H1 (cell line): ENCODE results near the gene PODN. TPM values are rescaled to one million over a fixed set of nuclear protein-coding genes. Genes with fewer than 3 reads are reported as not detected.

ENCODE experiments used
- CTCF ChIA-PET: fragments of 300-600 bp; sonication (Branson Sonifier 250); formaldehyde crosslinking; loops from one replicate; lab custom pipeline; 2021; ENCODE audit not compliant: partially characterized antibody; lab: Charles Lee
- POLR2A ChIA-PET: fragments of 300-600 bp; sonication (Branson Sonifier 250); formaldehyde crosslinking; loops from one replicate; lab custom pipeline; 2021; ENCODE audit warnings: inconsistent platforms; ENCODE audit not compliant: partially characterized antibody; lab: Charles Lee
- DNase-seq, 2 experiments: peaks; one replicate each; pipeline versions ENCODE4 v3.0.0 to v3.0.0-alpha.2; 2010 to 2022; ENCODE audit warnings: low spot score in 2 of 2, low read depth in 1 of 2, mixed read lengths in 1 of 2
- FAIRE-seq: peaks from 2 replicates; lab custom pipeline; 2011; peaks lifted over from hg19 to GRCh38; lab: Jason Lieb, UNC
- H2AFZ ChIP-seq: 2 replicates; pipeline ENCODE4 v1.8.1; 2012; ENCODE audit warnings: low read length, inconsistent platforms
- H2AK5ac ChIP-seq: 2 replicates; pipeline ENCODE4 v1.6.1; 2013; ENCODE audit warnings: low read depth, low read length
- H2BK120ac ChIP-seq: replicated peaks from 2 replicates; pipeline ENCODE3; 2013; ENCODE audit warnings: low read depth, low read length, inconsistent platforms
- H2BK12ac ChIP-seq: 2 replicates; pipeline ENCODE4 v1.6.1; 2013; ENCODE audit warnings: low read depth, low read length
- H2BK15ac ChIP-seq: 2 replicates; pipeline ENCODE4 v1.6.1; 2013; ENCODE audit warnings: low read length
- H2BK20ac ChIP-seq: 2 replicates; pipeline ENCODE4 v1.6.1; 2013; ENCODE audit warnings: low read length
- H2BK5ac ChIP-seq: 2 replicates; pipeline ENCODE4 v1.6.1; 2013; ENCODE audit warnings: low read depth, low read length
- H3K14ac ChIP-seq: 2 replicates; pipeline ENCODE4 v1.6.1; 2013; ENCODE audit warnings: inconsistent platforms; ENCODE audit not compliant: insufficient read length
- H3K18ac ChIP-seq: 2 replicates; pipeline ENCODE4 v1.6.1; 2013; ENCODE audit warnings: low read length; ENCODE audit errors: extremely low read depth
- H3K23ac ChIP-seq: 2 replicates; pipeline ENCODE4 v1.6.1; 2013; ENCODE audit warnings: inconsistent platforms; ENCODE audit not compliant: insufficient read length
- H3K23me2 ChIP-seq: 2 replicates; pipeline ENCODE4 v1.6.1; 2013; ENCODE audit warnings: low read depth, low read length
- H3K27ac ChIP-seq: 2 replicates; pipeline ENCODE4 v1.6.1; 2011; ENCODE audit warnings: low read depth, low read length, inconsistent platforms
- H3K27me3 ChIP-seq, 4 experiments: replicated peaks in 1 of 4; 1 replicate in 1 of 4; 2 replicates in 3 of 4; pipeline versions ENCODE4 v1.6.1 to v1.8.1; 2011 to 2013; ENCODE audit warnings: low read length in 3 of 4, mild to moderate bottlenecking in 3 of 4, inconsistent platforms in 2 of 4, mixed read lengths in 2 of 4, moderate library complexity in 1 of 4; ENCODE audit not compliant: control insufficient read depth in 3 of 4, insufficient read depth in 3 of 4; ENCODE audit errors: extremely low read depth in 1 of 4
- H3K36me3 ChIP-seq, 4 experiments: 2 replicates each; pipeline versions ENCODE4 v1.6.1 to v1.8.1; 2011 to 2013; ENCODE audit warnings: mild to moderate bottlenecking in 4 of 4, low read length in 3 of 4, moderate library complexity in 2 of 4, control low read depth in 1 of 4, inconsistent platforms in 1 of 4; ENCODE audit not compliant: insufficient read depth in 4 of 4, control insufficient read depth in 2 of 4
- H3K4ac ChIP-seq: replicated peaks from 2 replicates; pipeline ENCODE3; 2013; ENCODE audit warnings: low read length, low read depth, mixed read lengths, inconsistent platforms; ENCODE audit not compliant: insufficient read length
- H3K4me1 ChIP-seq, 4 experiments: replicated peaks in 1 of 4; 1 replicate in 1 of 4; 2 replicates in 3 of 4; pipeline versions ENCODE4 v1.6.1 to v1.8.1; 2011 to 2013; ENCODE audit warnings: low read length in 3 of 4, inconsistent platforms in 2 of 4, mixed read lengths in 1 of 4; ENCODE audit not compliant: insufficient read depth in 4 of 4, control insufficient read depth in 3 of 4
- H3K4me2 ChIP-seq, 2 experiments: 2 replicates each; pipeline versions ENCODE4 v1.6.1 to v1.8.1; 2011 to 2013; ENCODE audit warnings: low read depth in 2 of 2, low read length in 2 of 2, control low read depth in 1 of 2, inconsistent platforms in 1 of 2, mild to moderate bottlenecking in 1 of 2; ENCODE audit not compliant: insufficient read depth in 1 of 2
- H3K4me3 ChIP-seq, 4 experiments: fragments of 200-600, 300-600 bp in 1 of 4; sonication (generic), shearing (Covaris generic), sonication (Bioruptor Twin) in 1 of 4; 2 replicates each; pipeline versions ENCODE4 v1.5.1 to v1.8.1; 2011 to 2016; ENCODE audit warnings: low read length in 4 of 4, low read depth in 3 of 4, control low read depth in 2 of 4, inconsistent platforms in 2 of 4, mild to moderate bottlenecking in 2 of 4, mixed read lengths in 1 of 4, moderate library complexity in 1 of 4; ENCODE audit not compliant: insufficient read depth in 2 of 4; ENCODE audit errors: extremely low read depth in 1 of 4
- H3K56ac ChIP-seq: replicated peaks from 2 replicates; pipeline ENCODE3; 2013; ENCODE audit warnings: low read depth, mild to moderate bottlenecking, mixed read lengths, low read length, inconsistent platforms; ENCODE audit not compliant: insufficient read length
- H3K79me1 ChIP-seq: 2 replicates; pipeline ENCODE4 v1.6.1; 2013; ENCODE audit warnings: low read depth, low read length, control low read depth
- H3K79me2 ChIP-seq, 2 experiments: 2 replicates each; pipeline versions ENCODE4 v1.6.1 to v1.8.1; 2012 to 2013; ENCODE audit warnings: low read length in 2 of 2, mild to moderate bottlenecking in 2 of 2, inconsistent platforms in 1 of 2; ENCODE audit not compliant: insufficient read depth in 2 of 2, control insufficient read depth in 1 of 2
- H3K9ac ChIP-seq, 4 experiments: replicated peaks in 1 of 4; 1 replicate in 1 of 4; 2 replicates in 3 of 4; pipeline versions ENCODE4 v1.6.1 to v1.8.1; 2011 to 2013; ENCODE audit warnings: low read depth in 3 of 4, low read length in 3 of 4, control low read depth in 2 of 4, mild to moderate bottlenecking in 2 of 4, moderate library complexity in 2 of 4, inconsistent platforms in 1 of 4; ENCODE audit errors: extremely low read depth in 1 of 4
- H3K9me3 ChIP-seq, 2 experiments: 2 replicates each; pipeline versions ENCODE4 v1.6.1 to v1.8.1; 2012 to 2013; ENCODE audit warnings: mild to moderate bottlenecking in 2 of 2, moderate library complexity in 2 of 2, control low read depth in 1 of 2, inconsistent platforms in 1 of 2, low read depth in 1 of 2, low read length in 1 of 2, mixed read lengths in 1 of 2; ENCODE audit not compliant: insufficient read depth in 2 of 2
- H4K20me1 ChIP-seq, 2 experiments: replicated peaks in 1 of 2; 2 replicates each; pipeline versions ENCODE3 to v1.8.1; 2011 to 2013; ENCODE audit warnings: inconsistent platforms in 2 of 2, low read length in 2 of 2, mild to moderate bottlenecking in 1 of 2; ENCODE audit not compliant: insufficient read depth in 2 of 2, control insufficient read depth in 1 of 2
- H4K5ac ChIP-seq: 2 replicates; pipeline ENCODE4 v1.6.1; 2013; ENCODE audit warnings: low read length, low read depth, mixed read lengths, inconsistent platforms; ENCODE audit not compliant: insufficient read length
- H4K8ac ChIP-seq: 2 replicates; pipeline ENCODE4 v1.8.0; 2013; ENCODE audit warnings: mild to moderate bottlenecking, moderate library complexity, low read length, inconsistent platforms; ENCODE audit not compliant: insufficient read depth; ENCODE audit errors: extremely low read depth
- H4K91ac ChIP-seq: replicated peaks from 2 replicates; pipeline ENCODE3; 2013; ENCODE audit warnings: low read length, mixed read lengths, inconsistent platforms; ENCODE audit not compliant: insufficient read length
- EGR1 ChIP-seq: IDR thresholded peaks from 2 replicates; pipeline ENCODE4 v1.6.1; 2011; ENCODE audit warnings: low read depth, low read length, borderline replicate concordance
- EP300 ChIP-seq, 2 experiments: IDR thresholded peaks; 1 replicate in 1 of 2; 2 replicates in 1 of 2; pipeline ENCODE4 v1.6.1; 2011 to 2012; ENCODE audit warnings: low read depth in 2 of 2, low read length in 2 of 2, mild to moderate bottlenecking in 2 of 2, borderline replicate concordance in 1 of 2, inconsistent platforms in 1 of 2, moderate library complexity in 1 of 2
- FOSL1 ChIP-seq: IDR thresholded peaks from 2 replicates; pipeline ENCODE4 v1.6.1; 2011; ENCODE audit warnings: mild to moderate bottlenecking, low read depth, low read length, moderate library complexity; ENCODE audit not compliant: insufficient read depth
- MAFK ChIP-seq: IDR thresholded peaks from 2 replicates; pipeline ENCODE4 v1.6.1; 2012; ENCODE audit warnings: low read depth, mild to moderate bottlenecking, improper control_type of control experiment, low read length
- POLR2A ChIP-seq, 2 experiments: IDR thresholded peaks; 1 replicate in 1 of 2; 2 replicates in 1 of 2; pipeline ENCODE4 v1.6.1; 2011; ENCODE audit warnings: low read depth in 2 of 2, low read length in 2 of 2, mild to moderate bottlenecking in 2 of 2; ENCODE audit errors: control extremely low read depth in 1 of 2
- POU5F1 ChIP-seq: IDR thresholded peaks from 2 replicates; pipeline ENCODE4 v1.6.1; 2011; ENCODE audit warnings: low read depth, mild to moderate bottlenecking, low read length, moderate library complexity
- RAD21 ChIP-seq, 2 experiments: IDR thresholded peaks in 1 of 2; conservative IDR thresholded peaks in 1 of 2; 2 replicates each; pipeline ENCODE4 v1.6.1; 2011; ENCODE audit warnings: low read depth in 2 of 2, low read length in 2 of 2, improper control_type of control experiment in 1 of 2, inconsistent platforms in 1 of 2, mild to moderate bottlenecking in 1 of 2, moderate library complexity in 1 of 2
- RFX5 ChIP-seq: IDR thresholded peaks from 2 replicates; pipeline ENCODE4 v1.6.1; 2011; ENCODE audit warnings: low read depth, low read length, improper control_type of control experiment, borderline replicate concordance
- RXRA ChIP-seq: IDR thresholded peaks from 2 replicates; pipeline ENCODE4 v1.6.1; 2011; ENCODE audit warnings: low read depth, mild to moderate bottlenecking, low read length, moderate library complexity; ENCODE audit not compliant: insufficient read depth
- WGBS, 2 experiments: shearing (Covaris generic) in 1 of 2; methylation state at CpG; one replicate each; pipeline versions ENCODE4 v1.1.6 to v1.1.7; 2013 to 2015; ENCODE audit warnings: low lambda C conversion rate in 2 of 2, mixed read lengths in 2 of 2, inconsistent platforms in 1 of 2, low coverage in 1 of 2, missing lambda C conversion rate in 1 of 2; ENCODE audit not compliant: insufficient replicate concordance in 2 of 2, insufficient coverage in 1 of 2, insufficient read length in 1 of 2; ENCODE audit errors: extremely low coverage in 1 of 2, missing lambda C conversion rate in 1 of 2; 5-methylcytosine and 5-hydroxymethylcytosine counted together
- polyA plus RNA-seq, 7 experiments: library from polyadenylated mRNA; depleted of rRNA in 3 of 7; stranded (reverse) in 5 of 7; unstranded in 2 of 7; fragments of >200 nt in 5 of 7; fragments of 200-250 nt in 2 of 7; gene quantifications; 1 replicate in 5 of 7; 2 replicates in 1 of 7; 4 replicates in 1 of 7; pipeline versions ENCODE4 v1.2.1 to v1.2.3, GENCODE V29; 2011 to 2013; ENCODE audit warnings: missing spikeins in 2 of 7, mixed read lengths in 2 of 7
- total RNA-seq: library from RNA; stranded (reverse); fragmentation: NEBNext Ultra II Directional; extraction: Animal tissue kit (Norgen Biotek cat#: 25700); gene quantifications from 2 replicates; pipeline ENCODE4 v1.2.1, GENCODE V29; 2021
- TF ChIP-seq, protein P1 (sequence below), 3 experiments: IDR thresholded peaks; 1 replicate in 2 of 3; 2 replicates in 1 of 3; pipeline versions ENCODE4 v1.5.1 to v1.6.1; 2011; ENCODE audit warnings: low read length in 3 of 3, mild to moderate bottlenecking in 3 of 3, inconsistent platforms in 2 of 3, low read depth in 1 of 3, moderate library complexity in 1 of 3; ENCODE audit not compliant: insufficient read depth in 1 of 3; ENCODE audit errors: control extremely low read depth in 1 of 3

PODN gene
- total and polyA plus RNA-seq, 2 of the 8 experiments (the other 6 are each of a cell fraction or from before 2014, with no cell fraction given), result 0.11 to 0.17 TPM

DNA sequence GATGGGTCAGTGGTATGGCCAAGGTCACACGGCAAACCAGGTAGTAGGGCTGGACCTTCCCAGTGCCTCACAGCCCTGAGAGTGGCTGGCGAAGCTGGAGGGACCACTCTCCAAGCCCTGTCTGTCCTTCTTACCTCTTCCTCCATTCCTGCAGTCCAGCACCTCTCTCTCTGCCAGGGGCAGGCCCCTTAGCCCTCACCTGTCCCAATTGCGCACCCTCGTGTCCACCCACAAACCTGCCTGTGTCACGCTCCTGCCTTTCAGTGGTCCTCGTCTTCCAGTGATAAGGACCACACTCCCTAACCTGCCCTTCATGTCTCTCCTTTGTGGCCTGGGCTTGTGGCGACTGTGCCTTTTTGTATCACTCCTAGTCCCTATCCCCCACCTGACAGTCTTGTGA, 3.4 kb downstream of the PODN start:
- H2BK120ac ChIP-seq, result no peak overlapping the region
- no peak overlapping the region for H3K9ac ChIP-seq
- H2AFZ ChIP-seq, result no peak overlapping the region
- H3K18ac ChIP-seq, result no peak overlapping the region
- no peak overlapping the region for H2BK5ac ChIP-seq
- no peak overlapping the region for H4K91ac ChIP-seq
- ChIA-PET POLR2A (no interaction called here), CTCF (interaction anchor here (0.5 to 2.6 kb wide), 3 partner anchors 23 to 30 kb away, joined by 3 to 9 read pairs (median 4); no protein-coding TSS in a partner anchor)
- H2BK15ac ChIP-seq, result no peak overlapping the region
- no peak overlapping the region for H3K56ac ChIP-seq
- H4K20me1 ChIP-seq, result no peaks in the 10 kb centered on the region
- no peak overlapping the region for H3K4me3 ChIP-seq
- H3K79me1 ChIP-seq, result no peaks in the 10 kb centered on the region
- peaks cover 0 to 15% (median 3%) of the 10 kb centered on the region in 4 experiments; a peak in 5 of 7 replicates for H3K4me1 ChIP-seq
- no peak overlapping the region for H4K8ac ChIP-seq
- H3K9me3 ChIP-seq, result no peaks in the 10 kb centered on the region
- H3K4me2 ChIP-seq, result no peak overlapping the region
- WGBS, 2 experiments, result 95% methylated on average over 7 of the region's 7 CpGs; no CpG with 5 or more reads in 1 of the 2 experiments
- no peak overlapping the region; the same call in 1 of the 2 replicates for H2BK20ac ChIP-seq
- peaks cover 11% of the 10 kb centered on the region; the same call in 1 of the 2 replicates for H3K23me2 ChIP-seq
- no peak overlapping the region for H3K27ac ChIP-seq
- H2BK12ac ChIP-seq, result peak overlapping the region; percentile 27; the same call in 1 of the 2 replicates
- H2AK5ac ChIP-seq, result no peak overlapping the region
- DNase-seq (peak in 1 of 2 experiments; percentile 46), FAIRE-seq (no peak)
- no peak overlapping the region for H3K23ac ChIP-seq
- no peak overlapping the region for H3K14ac ChIP-seq
- no peaks in the 10 kb centered on the region for H3K36me3 ChIP-seq
- H3K27me3 ChIP-seq, result peaks cover 27 to 46% (median 43%) of the 10 kb centered on the region in 4 experiments
- H3K4ac ChIP-seq, result no peak overlapping the region
- no peak overlapping the region for H4K5ac ChIP-seq
- no peaks in the 10 kb centered on the region for H3K79me2 ChIP-seq
- TF ChIP-seq RXRA (no peak), EP300 (IDR thresholded peaks at IDR 0.05; ENCODE audit: borderline replicate concordance in 1 of 2, low read depth in 2 of 2, low read length in 2 of 2) (no peak), POU5F1 (no peak), POLR2A (IDR thresholded peaks at IDR 0.05; ENCODE audit: control extremely low read depth in 1 of 2, low read depth in 2 of 2, low read length in 2 of 2) (no peak), RAD21 (IDR thresholded peaks at IDR 0.05 in 1 of 2, conservative IDR thresholded peaks at IDR 0.05 in 1 of 2; ENCODE audit: low read depth in 2 of 2, low read length in 2 of 2) (peak; percentile 36 to 37), RFX5 (no peak), FOSL1 (no peak), EGR1 (no peak), MAFK (no peak)
- TF ChIP-seq, protein P1, sequence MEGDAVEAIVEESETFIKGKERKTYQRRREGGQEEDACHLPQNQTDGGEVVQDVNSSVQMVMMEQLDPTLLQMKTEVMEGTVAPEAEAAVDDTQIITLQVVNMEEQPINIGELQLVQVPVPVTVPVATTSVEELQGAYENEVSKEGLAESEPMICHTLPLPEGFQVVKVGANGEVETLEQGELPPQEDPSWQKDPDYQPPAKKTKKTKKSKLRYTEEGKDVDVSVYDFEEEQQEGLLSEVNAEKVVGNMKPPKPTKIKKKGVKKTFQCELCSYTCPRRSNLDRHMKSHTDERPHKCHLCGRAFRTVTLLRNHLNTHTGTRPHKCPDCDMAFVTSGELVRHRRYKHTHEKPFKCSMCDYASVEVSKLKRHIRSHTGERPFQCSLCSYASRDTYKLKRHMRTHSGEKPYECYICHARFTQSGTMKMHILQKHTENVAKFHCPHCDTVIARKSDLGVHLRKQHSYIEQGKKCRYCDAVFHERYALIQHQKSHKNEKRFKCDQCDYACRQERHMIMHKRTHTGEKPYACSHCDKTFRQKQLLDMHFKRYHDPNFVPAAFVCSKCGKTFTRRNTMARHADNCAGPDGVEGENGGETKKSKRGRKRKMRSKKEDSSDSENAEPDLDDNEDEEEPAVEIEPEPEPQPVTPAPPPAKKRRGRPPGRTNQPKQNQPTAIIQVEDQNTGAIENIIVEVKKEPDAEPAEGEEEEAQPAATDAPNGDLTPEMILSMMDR (IDR thresholded peaks at IDR 0.05; ENCODE audit: control extremely low read depth in 1 of 3, insufficient read depth in 1 of 3, low read depth in 1 of 3, low read length in 3 of 3), result peak; percentile 14 to 20 (median 17); a peak in 2 of 4 replicates
